Skeletal muscle cell (primary cell): Measurements from ENCODE around the gene SASS6.

ENCODE experiments used
- DNase-seq: peaks from one replicate; pipeline ENCODE4 v3.0.0-alpha.2; 2010; ENCODE audit warnings: low read depth
- H3K4me3 ChIP-seq: 2 replicates; pipeline ENCODE4 v1.5.1; 2011; ENCODE audit warnings: low read depth, mild to moderate bottlenecking, control low read depth, low read length, moderate library complexity

The SASS6 gene

GRCh38 chr1:100115524-100115923 is 17.2 kb downstream of the SASS6 start:
- no peak overlapping the region for H3K4me3 ChIP-seq
- DNase-seq = no peak

GRCh38 chr1:100109554-100110066 is 23.1 kb downstream of the SASS6 start:
- no peak overlapping the region for H3K4me3 ChIP-seq
- DNase-seq = no peak

- H3K4me3 ChIP-seq = no peak overlapping the region
- DNase-seq = no peak
Measured at GRCh38 chr1:100107696-100108095, 25.0 kb downstream of the SASS6 start.

GRCh38 chr1:100101564-100101963 is 31.2 kb downstream of the SASS6 start:
- DNase-seq = no peak
- H3K4me3 ChIP-seq = no peak overlapping the region

- DNase-seq = no peak
- H3K4me3 ChIP-seq = no peak overlapping the region
Measured at GRCh38 chr1:100100202-100100601, 32.5 kb downstream of the SASS6 start.

GRCh38 chr1:100090471-100090870 is 42.3 kb downstream of the SASS6 start:
- no peak for DNase-seq
- H3K4me3 ChIP-seq = no peak overlapping the region

GRCh38 chr1:100089082-100089481 is 43.6 kb downstream of the SASS6 start:
- H3K4me3 ChIP-seq = no peak overlapping the region
- no peak for DNase-seq

- DNase-seq = no peak
- no peak overlapping the region for H3K4me3 ChIP-seq
Measured at GRCh38 chr1:100087396-100087795, 45.3 kb downstream of the SASS6 start.

- H3K4me3 ChIP-seq = no peak overlapping the region
- DNase-seq = no peak
Measured at GRCh38 chr1:100080331-100080730, 52.4 kb downstream of the SASS6 start.

GRCh38 chr1:100077531-100077930 is 55.2 kb downstream of the SASS6 start:
- H3K4me3 ChIP-seq = no peak overlapping the region
- no peak for DNase-seq

- H3K4me3 ChIP-seq = no peak overlapping the region
- no peak for DNase-seq
Measured at GRCh38 chr1:100076744-100077143, 56.0 kb downstream of the SASS6 start.

GRCh38 chr1:100076319-100076718 is 56.4 kb downstream of the SASS6 start:
- DNase-seq = no peak
- H3K4me3 ChIP-seq = no peak overlapping the region

GRCh38 chr1:100075773-100076172 is 57.0 kb downstream of the SASS6 start:
- no peak for DNase-seq

GRCh38 chr1:100074604-100075395 is 57.9 kb downstream of the SASS6 start:
- no peak overlapping the region for H3K4me3 ChIP-seq
- no peak for DNase-seq

More at GRCh38 chr1:100075773-100076172, 57.0 kb downstream of the SASS6 start:
- no peak overlapping the region for H3K4me3 ChIP-seq

GRCh38 chr1:100073531-100073930 is 59.2 kb downstream of the SASS6 start:
- no peak overlapping the region for H3K4me3 ChIP-seq
- no peak for DNase-seq

GRCh38 chr1:100070201-100070939 is 62.4 kb downstream of the SASS6 start:
- no peak overlapping the region for H3K4me3 ChIP-seq
- no peak for DNase-seq

GRCh38 chr1:100065969-100066227 is 66.8 kb downstream of the SASS6 start:
- DNase-seq = no peak
- H3K4me3 ChIP-seq = no peak overlapping the region

- no peak overlapping the region for H3K4me3 ChIP-seq
- DNase-seq = no peak
Measured at GRCh38 chr1:100065183-100065968, 67.4 kb downstream of the SASS6 start.

GRCh38 chr1:100061681-100062080 is 71.0 kb downstream of the SASS6 start:
- no peak for DNase-seq
- no peak overlapping the region for H3K4me3 ChIP-seq

GRCh38 chr1:100053727-100054126 is 79.0 kb downstream of the SASS6 start:
- H3K4me3 ChIP-seq = no peak overlapping the region
- no peak for DNase-seq
